ENCODE results near the gene GRIK2. TPM values are rescaled to one million over a fixed set of nuclear protein-coding genes. Genes with fewer than 3 reads are reported as not detected.

The GRIK2 gene
- total RNA-seq, 2 donors from 2014 or later, result 7.7 to 12.1 TPM

- Histone ChIP-seq H3K27me3 (no peaks in the 10 kb centered on the region), H3K4me1 (no peaks in the 10 kb centered on the region), H3K4me3 (no peak overlapping the region), H3K36me3 (no peaks in the 10 kb centered on the region), H3K9me3 (no peaks in the 10 kb centered on the region), H3K27ac (no peak overlapping the region)
- no peak for TF ChIP-seq CTCF (IDR thresholded peaks at IDR 0.05)
- no peak for DNase-seq (ENCODE audit: low spot score)
Observed at GRCh38 chr6:101682937-101683336, 289.4 kb downstream of the GRIK2 start.

- Histone ChIP-seq H3K9me3 (no peaks in the 10 kb centered on the region), H3K4me1 (no peaks in the 10 kb centered on the region), H3K4me3 (no peak overlapping the region), H3K27ac (no peak overlapping the region), H3K27me3 (no peaks in the 10 kb centered on the region), H3K36me3 (no peaks in the 10 kb centered on the region)
- no peak for TF ChIP-seq CTCF (IDR thresholded peaks at IDR 0.05)
- DNase-seq (ENCODE audit: low spot score), result no peak
Observed at GRCh38 chr6:101683884-101684283, 290.4 kb downstream of the GRIK2 start.

GRCh38 chr6:101686653-101687052 is 293.1 kb downstream of the GRIK2 start:
- TF ChIP-seq CTCF (IDR thresholded peaks at IDR 0.05), result no peak
- Histone ChIP-seq H3K36me3 (no peaks in the 10 kb centered on the region), H3K27ac (no peak overlapping the region), H3K27me3 (no peaks in the 10 kb centered on the region), H3K9me3 (no peaks in the 10 kb centered on the region), H3K4me1 (no peaks in the 10 kb centered on the region), H3K4me3 (no peak overlapping the region)
- DNase-seq (ENCODE audit: low spot score), result no peak

DNA sequence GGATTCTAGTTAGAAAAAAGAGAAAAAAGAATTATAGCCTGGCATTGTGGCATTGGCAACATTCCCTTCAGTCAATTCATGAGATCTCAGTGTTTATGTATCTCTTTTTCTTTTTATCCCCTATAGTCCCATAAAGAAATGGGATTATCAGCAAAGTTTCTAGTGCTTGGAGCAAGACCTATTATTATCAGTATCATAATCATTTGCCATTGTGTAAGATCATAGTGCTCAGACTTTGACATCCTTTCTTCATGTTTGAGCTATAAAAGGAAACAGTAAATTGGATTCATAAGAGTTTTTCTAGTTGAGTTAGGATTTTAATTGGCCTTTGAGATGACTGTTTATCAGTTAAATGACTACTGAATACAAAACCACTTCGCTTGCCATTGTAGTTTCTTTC is 295.6 kb downstream of the GRIK2 start:
- H3K27me3 ChIP-seq, result no peaks in the 10 kb centered on the region
- no peak overlapping the region for H3K27ac ChIP-seq
- H3K4me3 ChIP-seq, result no peak overlapping the region
- H3K4me1 ChIP-seq, result no peaks in the 10 kb centered on the region
- H3K36me3 ChIP-seq, result no peaks in the 10 kb centered on the region
- H3K9me3 ChIP-seq, result no peaks in the 10 kb centered on the region
- no peak for DNase-seq (ENCODE audit: low spot score)
- TF ChIP-seq CTCF (IDR thresholded peaks at IDR 0.05), result no peak

DNA sequence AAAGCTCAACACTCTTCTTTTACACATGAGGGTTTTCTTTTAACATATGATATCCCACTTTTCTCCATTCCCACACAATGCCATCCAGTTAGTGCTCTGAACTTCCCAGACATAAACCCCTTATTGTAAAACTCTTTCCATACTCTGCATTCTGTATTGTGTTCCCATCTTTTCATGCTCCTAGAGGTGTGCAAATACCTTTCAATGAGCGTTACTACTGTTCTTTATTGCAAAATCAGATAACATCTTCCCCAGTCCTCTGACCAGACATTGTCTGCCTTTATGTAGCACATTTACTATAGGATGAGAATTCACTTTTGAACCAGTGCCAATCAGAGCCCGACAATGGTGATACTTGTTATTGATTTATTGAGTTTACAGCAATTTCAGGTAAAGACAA is 296.2 kb downstream of the GRIK2 start:
- Histone ChIP-seq H3K4me3 (no peak overlapping the region), H3K36me3 (no peaks in the 10 kb centered on the region), H3K9me3 (no peaks in the 10 kb centered on the region), H3K4me1 (no peaks in the 10 kb centered on the region), H3K27ac (no peak overlapping the region), H3K27me3 (no peaks in the 10 kb centered on the region)
- no peak for DNase-seq (ENCODE audit: low spot score)
- no peak for TF ChIP-seq CTCF (IDR thresholded peaks at IDR 0.05)

DNA sequence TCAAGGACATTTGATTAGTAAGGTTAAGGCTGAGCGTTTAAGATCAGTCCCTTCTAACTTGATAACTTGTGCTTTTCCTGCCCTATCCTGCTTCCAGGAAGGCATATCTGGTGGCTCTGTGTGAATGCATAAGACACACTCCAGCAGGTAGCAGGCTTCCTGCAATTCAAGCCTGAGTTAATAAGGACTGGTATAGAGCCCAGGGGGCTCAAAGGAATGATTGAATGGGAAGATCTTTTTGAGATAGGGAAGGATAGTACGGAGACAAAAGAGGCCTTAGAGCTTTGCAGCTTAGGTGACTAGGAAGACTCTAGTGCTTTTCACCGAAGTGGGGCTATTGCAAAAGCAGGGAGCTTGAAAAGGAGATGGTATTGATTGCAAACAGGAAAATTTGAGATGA is 307.1 kb downstream of the GRIK2 start:
- Histone ChIP-seq H3K27ac (no peak overlapping the region), H3K36me3 (no peaks in the 10 kb centered on the region), H3K4me3 (no peak overlapping the region), H3K4me1 (no peaks in the 10 kb centered on the region), H3K27me3 (no peaks in the 10 kb centered on the region), H3K9me3 (no peaks in the 10 kb centered on the region)
- DNase-seq (ENCODE audit: low spot score), result no peak
- no peak for TF ChIP-seq CTCF (IDR thresholded peaks at IDR 0.05)

Measured in right atrium auricular region (tissue), 2 donors.